Keratinocyte (primary cell): ENCODE measurements around the gene MTO1.

Experiments
- CTCF ChIP-seq, 3 experiments: IDR thresholded peaks in 1 of 3; conservative IDR thresholded peaks in 1 of 3; optimal IDR thresholded peaks in 1 of 3; 2 replicates in 2 of 3; 3 replicates in 1 of 3; pipeline versions ENCODE3 to v1.5.1; 2011; ENCODE audit warnings: low read length in 3 of 3, mild to moderate bottlenecking in 3 of 3, moderate library complexity in 2 of 3, control low read depth in 1 of 3, inconsistent platforms in 1 of 3; ENCODE audit not compliant: insufficient read depth in 2 of 3; ENCODE audit errors: extremely low read depth in 1 of 3
- EZH2 ChIP-seq: IDR thresholded peaks from one replicate; pipeline ENCODE4 v1.6.1; 2012; ENCODE audit warnings: inconsistent platforms, mild to moderate bottlenecking, low read length, moderate library complexity

GRCh38 chr6:73556836-73557235 is 95.3 kb downstream of the MTO1 start:
- no peak for TF ChIP-seq CTCF (optimal IDR thresholded peaks at IDR 0.05 in 1 of 3, IDR thresholded peaks at IDR 0.05 in 1 of 3, conservative IDR thresholded peaks at IDR 0.05 in 1 of 3; ENCODE audit: extremely low read depth in 1 of 3, insufficient read depth in 2 of 3, low read length in 3 of 3)
- no peak for TF ChIP-seq EZH2
